Pancreas (tissue), 10 donors: ENCODE results near the gene PSMB3. TPM values are rescaled to one million over a fixed set of nuclear protein-coding genes. Genes with fewer than 3 reads are reported as not detected.

Source experiments
- ATAC-seq, 4 donors: fragments of 200-7000 bp; cut with Tn5 transposase; one replicate each; pipeline versions ENCODE4 v1.8.0 to v1.9.1; 2020; ENCODE audit warnings: mild to moderate bottlenecking in 4 of 4, moderate library complexity in 4 of 4
- DNase-seq, 6 donors: peaks; one replicate each; pipeline ENCODE4 v3.0.0-alpha.2; 2020
- FAIRE-seq: peaks from 2 replicates; lab custom pipeline; 2012; peaks lifted over from hg19 to GRCh38; lab: Jason Lieb, UNC
- H3K27ac ChIP-seq, 4 donors: fragments of 200-600 bp; sonication (generic); 1 replicate in 3 of 4; 2 replicates in 1 of 4; pipeline versions ENCODE4 v1.5.0 to v1.8.0; 2020
- H3K27me3 ChIP-seq, 4 donors: fragments of 200-600 bp; one replicate each; pipeline ENCODE4 v1.8.0; 2021
- H3K36me3 ChIP-seq, 3 donors: fragments of 200-600 bp; sonication (generic) in 1 of 3; one replicate each; pipeline versions ENCODE4 v1.5.0 to v1.8.0; 2020 to 2021
- H3K4me1 ChIP-seq, 3 donors: fragments of 200-600 bp; one replicate each; pipeline ENCODE4 v1.8.0; 2021
- H3K4me3 ChIP-seq, 4 donors: fragments of 200-600 bp; sonication (generic) in 2 of 4; one replicate each; pipeline versions ENCODE4 v1.5.0 to v1.8.0; 2020 to 2021
- H3K9me3 ChIP-seq, 4 donors: fragments of 200-600 bp; one replicate each; pipeline ENCODE4 v1.8.0; 2021
- WGBS, 2 donors: extraction: QIAGEN DNeasy Blood & Tissue Kit; methylation state at CpG; one replicate each; pipeline ENCODE4 v1.1.7; 2013; 5-methylcytosine and 5-hydroxymethylcytosine counted together
- intact Hi-C, 3 donors: fragments of 100-400 bp; cut with DNase I; formaldehyde crosslinking; loops; one replicate each; pipeline versions ENCODE4 v1.11.1 to v1.14.2; 2022
- polyA plus RNA-seq, 2 donors: library from polyadenylated mRNA; stranded (reverse); fragments of 200-250 nt; gene quantifications; one replicate each; pipeline ENCODE4 v1.2.3, GENCODE V29; 2013
- total RNA-seq, 6 donors: library from RNA; stranded (reverse); fragmentation: NEBNext Ultra II Directional in 4 of 6; extraction: Animal tissue kit (Norgen Biotek cat#: 25700) in 4 of 6; gene quantifications; one replicate each; pipeline versions ENCODE4 v1.2.1 to v1.2.4, GENCODE V29; 2021 to 2023
- TF ChIP-seq, protein P1 (sequence below), 4 donors: fragments of 200-600 bp; sonication (generic) in 3 of 4; IDR thresholded peaks; one replicate each; pipeline versions ENCODE4 v1.5.0 to v1.8.0; 2021; ENCODE audit warnings: antibody characterized with exemption in 4 of 4
- donor health status: healthy with polysubstance abuse.
- donor health status: DM: no; HTN: no; CAD: no; lungs with moderate emphysema.
- donor health status: DM: no; HTN: no; CAD: no.
- donor health status: control.
- donor health status: control.
- donor health status: Bipolar disorder and iron deficiency.
- donor health status: DM: yes; HTN: yes; CAD: no.
- donor health status: DM: no; HTN: no; CAD: no.
- donor health status: DM: no; HTN: no; CAD: no.
- donor health status: DM: yes; HTN: yes; CAD: no.

Gene PSMB3
- total and polyA plus RNA-seq, 8 donors: 27.7 to 107 (median 62.7) TPM

DNA sequence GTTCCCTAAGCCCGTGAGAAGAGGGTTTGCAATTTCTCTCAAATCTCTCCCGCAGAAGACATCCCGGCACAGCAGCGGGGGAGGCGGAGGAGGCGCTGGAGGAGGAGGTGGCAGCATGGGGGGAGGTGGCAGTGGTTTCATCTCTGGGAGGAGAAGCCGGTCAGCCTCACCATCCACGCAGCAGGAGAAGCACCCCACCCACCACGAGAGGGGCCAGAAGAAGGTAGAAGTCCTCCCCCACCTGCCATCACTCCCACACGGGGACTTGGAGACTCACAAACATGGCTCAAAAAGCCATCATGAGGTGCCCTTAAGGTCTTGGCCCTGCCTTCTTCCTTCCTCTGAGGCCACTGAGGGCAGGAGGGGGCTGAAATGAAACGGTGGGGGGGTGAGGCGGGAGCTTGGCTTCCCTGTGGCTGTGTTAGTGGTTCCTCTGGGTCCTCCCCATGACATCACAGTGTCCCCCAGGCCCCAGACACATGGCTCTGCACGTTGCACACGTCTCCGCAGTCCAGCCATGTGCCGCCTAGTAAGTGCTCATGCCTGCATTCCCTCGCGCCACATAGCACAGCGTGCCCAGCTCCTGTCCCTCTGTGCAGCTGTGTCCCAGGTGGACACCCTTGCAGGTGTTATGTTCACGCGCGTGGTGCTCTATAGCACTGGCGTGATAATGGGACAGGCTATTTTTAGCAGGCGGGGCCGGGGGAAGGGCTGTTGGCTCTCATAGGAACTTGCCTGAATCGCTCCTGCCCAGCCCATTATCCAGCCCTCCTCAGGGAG, 40.6 kb upstream of the PSMB3 start:
- TF ChIP-seq, protein P1, sequence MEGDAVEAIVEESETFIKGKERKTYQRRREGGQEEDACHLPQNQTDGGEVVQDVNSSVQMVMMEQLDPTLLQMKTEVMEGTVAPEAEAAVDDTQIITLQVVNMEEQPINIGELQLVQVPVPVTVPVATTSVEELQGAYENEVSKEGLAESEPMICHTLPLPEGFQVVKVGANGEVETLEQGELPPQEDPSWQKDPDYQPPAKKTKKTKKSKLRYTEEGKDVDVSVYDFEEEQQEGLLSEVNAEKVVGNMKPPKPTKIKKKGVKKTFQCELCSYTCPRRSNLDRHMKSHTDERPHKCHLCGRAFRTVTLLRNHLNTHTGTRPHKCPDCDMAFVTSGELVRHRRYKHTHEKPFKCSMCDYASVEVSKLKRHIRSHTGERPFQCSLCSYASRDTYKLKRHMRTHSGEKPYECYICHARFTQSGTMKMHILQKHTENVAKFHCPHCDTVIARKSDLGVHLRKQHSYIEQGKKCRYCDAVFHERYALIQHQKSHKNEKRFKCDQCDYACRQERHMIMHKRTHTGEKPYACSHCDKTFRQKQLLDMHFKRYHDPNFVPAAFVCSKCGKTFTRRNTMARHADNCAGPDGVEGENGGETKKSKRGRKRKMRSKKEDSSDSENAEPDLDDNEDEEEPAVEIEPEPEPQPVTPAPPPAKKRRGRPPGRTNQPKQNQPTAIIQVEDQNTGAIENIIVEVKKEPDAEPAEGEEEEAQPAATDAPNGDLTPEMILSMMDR (IDR thresholded peaks at IDR 0.05): no peak
- Histone ChIP-seq H3K36me3 (peaks cover 0 to 21% (median 16%) of the 10 kb centered on the region in 3 donors), H3K4me1 (peaks cover 0 to 5% (median 3%) of the 10 kb centered on the region in 3 donors), H3K4me3 (no peak overlapping the region), H3K9me3 (no peaks in the 10 kb centered on the region), H3K27ac (no peak overlapping the region), H3K27me3 (no peaks in the 10 kb centered on the region)
- 53 to 60% methylated on average over 26 of the region's 26 CpGs for WGBS, 2 donors
- intact Hi-C loops: no loop called here
- FAIRE-seq: no peak
- DNase-seq: peak in 2 of 6 donors; percentile 44 to 69
- ATAC-seq: peak in 3 of 4 donors; percentile 45 to 68 (median 67)

GRCh38 chr17:38712593-38712992, 39.9 kb upstream of the PSMB3 start:
- intact Hi-C loops: no loop called here
- H3K4me3 ChIP-seq: no peak overlapping the region
- no peak for ATAC-seq
- H3K27ac ChIP-seq: no peak overlapping the region
- no peaks in the 10 kb centered on the region for H3K9me3 ChIP-seq
- TF ChIP-seq, protein P1 (IDR thresholded peaks at IDR 0.05): no peak
- no peak for DNase-seq
- WGBS, 2 donors: 92 to 94% methylated on average over 10 of the region's 10 CpGs
- peaks cover 0 to 5% (median 0%) of the 10 kb centered on the region in 3 donors for H3K4me1 ChIP-seq
- no peaks in the 10 kb centered on the region for H3K27me3 ChIP-seq
- H3K36me3 ChIP-seq: peaks cover 0 to 21% (median 16%) of the 10 kb centered on the region in 3 donors
- FAIRE-seq: no peak

- H3K27me3 ChIP-seq: no peaks in the 10 kb centered on the region
- WGBS, 2 donors: 76 to 80% methylated on average over 11 of the region's 11 CpGs
- TF ChIP-seq, protein P1 (IDR thresholded peaks at IDR 0.05): no peak
- peaks cover 0 to 21% (median 16%) of the 10 kb centered on the region in 3 donors for H3K36me3 ChIP-seq
- H3K9me3 ChIP-seq: no peaks in the 10 kb centered on the region
- H3K4me1 ChIP-seq: peaks cover 0 to 5% (median 0%) of the 10 kb centered on the region in 3 donors
- H3K27ac ChIP-seq: no peak overlapping the region
- ATAC-seq: no peak
- FAIRE-seq: no peak
- no peak overlapping the region for H3K4me3 ChIP-seq
- intact Hi-C loops: no loop called here
- no peak for DNase-seq
These were observed 39.0 kb upstream of the PSMB3 start for GRCh38 chr17:38713456-38714075.

- no peak overlapping the region for H3K4me3 ChIP-seq
- intact Hi-C loops: no loop called here
- H3K9me3 ChIP-seq: no peaks in the 10 kb centered on the region
- DNase-seq: peak in 1 of 6 donors; percentile 17
- peaks cover 0 to 5% (median 0%) of the 10 kb centered on the region in 3 donors for H3K4me1 ChIP-seq
- TF ChIP-seq, protein P1 (IDR thresholded peaks at IDR 0.05): no peak
- H3K27me3 ChIP-seq: no peaks in the 10 kb centered on the region
- H3K27ac ChIP-seq: no peak overlapping the region
- WGBS, 2 donors: 89 to 95% methylated on average over 9 of the region's 9 CpGs
- H3K36me3 ChIP-seq: peaks cover 0 to 31% (median 16%) of the 10 kb centered on the region in 3 donors
- no peak for FAIRE-seq
- ATAC-seq: no peak
These were observed 37.2 kb upstream of the PSMB3 start for GRCh38 chr17:38715216-38715943.
